OCI-LY3 (cell line): ENCODE results near the gene PASD1.

Source experiments
- CTCF ChIP-seq: fragments of 200-600, 300-600 bp; sonication (generic); IDR thresholded peaks from 2 replicates; pipeline ENCODE4 v1.5.1; 2014; ENCODE audit warnings: antibody characterized with exemption, low read length, low read depth
- EZH2phosphoT487 ChIP-seq: fragments of 200-600 bp; shearing (Covaris generic); IDR thresholded peaks from 2 replicates; pipeline ENCODE4 v1.6.1; 2018; ENCODE audit warnings: antibody characterized with exemption, mixed run types, low read depth

GRCh38 chrX:151679798-151680402, 116.4 kb downstream of the PASD1 start:
- no peak for TF ChIP-seq CTCF
- no peak for TF ChIP-seq EZH2phosphoT487
